RCC 7860 (cell line): ENCODE results near the gene IL1RAPL1.

Source experiments
- DNase-seq: peaks from one replicate; pipeline ENCODE4 v3.0.0-alpha.2; 2015; ENCODE audit warnings: low spot score
- FAIRE-seq: peaks from 2 replicates; lab custom pipeline; 2012; peaks lifted over from hg19 to GRCh38; lab: Jason Lieb, UNC

IL1RAPL1 gene

GRCh38 chrX:29935455-29935854 lies 1348.2 kb downstream of the IL1RAPL1 start:
- FAIRE-seq (no peak), DNase-seq (no peak)

- DNase-seq (no peak), FAIRE-seq (no peak)
Observed at GRCh38 chrX:29940750-29941149, 1353.5 kb downstream of the IL1RAPL1 start.

GRCh38 chrX:29941287-29941686 lies 1354.0 kb downstream of the IL1RAPL1 start:
- no peak for DNase-seq
- FAIRE-seq, result no peak

- no peak for FAIRE-seq
Observed at GRCh38 chrX:29947225-29947624, 1360.0 kb downstream of the IL1RAPL1 start.

GRCh38 chrX:29948653-29949052 lies 1361.4 kb downstream of the IL1RAPL1 start:
- DNase-seq (no peak), FAIRE-seq (peak; percentile 50)

More at GRCh38 chrX:29947225-29947624, 1360.0 kb downstream of the IL1RAPL1 start:
- no peak for DNase-seq

GRCh38 chrX:29952016-29952415 lies 1364.8 kb downstream of the IL1RAPL1 start:
- no peak for FAIRE-seq

GRCh38 chrX:29962061-29962460 lies 1374.8 kb downstream of the IL1RAPL1 start:
- no peak for FAIRE-seq
- DNase-seq, result no peak

More at GRCh38 chrX:29952016-29952415, 1364.8 kb downstream of the IL1RAPL1 start:
- no peak for DNase-seq

GRCh38 chrX:29965634-29966033 lies 1378.4 kb downstream of the IL1RAPL1 start:
- no peak for FAIRE-seq
- DNase-seq, result no peak

GRCh38 chrX:29992083-29992482 lies 1404.8 kb downstream of the IL1RAPL1 start:
- DNase-seq (no peak), FAIRE-seq (no peak)

GRCh38 chrX:30005813-30006212 lies 1418.6 kb downstream of the IL1RAPL1 start:
- DNase-seq, result no peak
- no peak for FAIRE-seq
